Panc1 (cell line): ENCODE data around the gene NEK1.

Experiments
- SIN3A ChIP-seq: IDR thresholded peaks from 2 replicates; pipeline ENCODE4 v1.6.1; 2012; ENCODE audit warnings: low read depth, mild to moderate bottlenecking, low read length, moderate library complexity, borderline replicate concordance; ENCODE audit not compliant: insufficient read depth
- TF ChIP-seq, protein P1 (sequence below): fragments of 450-650 bp; IDR thresholded peaks from 2 replicates; pipeline ENCODE4 v1.5.1; 2017; ENCODE audit warnings: mild to moderate bottlenecking
- TF ChIP-seq, protein P2 (sequence below), 2 experiments: IDR thresholded peaks; 2 replicates each; pipeline ENCODE4 v1.6.1; 2011 to 2012; ENCODE audit warnings: low read depth in 2 of 2, control low read depth in 1 of 2, low read length in 1 of 2, mild to moderate bottlenecking in 1 of 2, moderate library complexity in 1 of 2; ENCODE audit not compliant: insufficient read depth in 1 of 2

DNA sequence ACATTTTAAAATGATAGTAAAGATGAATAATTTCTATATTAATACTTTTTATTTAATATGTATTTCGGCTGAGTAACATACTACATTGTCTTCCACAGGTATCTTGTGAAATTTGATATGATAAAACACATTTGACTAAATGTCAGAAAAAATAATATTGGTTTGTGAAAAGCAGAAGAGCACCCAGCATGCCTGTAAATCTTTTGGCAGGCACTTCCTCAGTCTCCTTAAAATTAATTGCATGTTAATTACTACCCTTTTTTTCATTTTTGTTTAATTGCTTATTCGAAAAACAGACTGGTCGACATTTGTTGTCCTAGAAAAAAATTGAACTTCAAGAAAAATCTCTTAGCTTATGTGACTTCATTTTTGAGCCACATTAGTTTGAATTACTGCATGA is 48.5 kb upstream of the NEK1 start:
- TF ChIP-seq, protein P1, sequence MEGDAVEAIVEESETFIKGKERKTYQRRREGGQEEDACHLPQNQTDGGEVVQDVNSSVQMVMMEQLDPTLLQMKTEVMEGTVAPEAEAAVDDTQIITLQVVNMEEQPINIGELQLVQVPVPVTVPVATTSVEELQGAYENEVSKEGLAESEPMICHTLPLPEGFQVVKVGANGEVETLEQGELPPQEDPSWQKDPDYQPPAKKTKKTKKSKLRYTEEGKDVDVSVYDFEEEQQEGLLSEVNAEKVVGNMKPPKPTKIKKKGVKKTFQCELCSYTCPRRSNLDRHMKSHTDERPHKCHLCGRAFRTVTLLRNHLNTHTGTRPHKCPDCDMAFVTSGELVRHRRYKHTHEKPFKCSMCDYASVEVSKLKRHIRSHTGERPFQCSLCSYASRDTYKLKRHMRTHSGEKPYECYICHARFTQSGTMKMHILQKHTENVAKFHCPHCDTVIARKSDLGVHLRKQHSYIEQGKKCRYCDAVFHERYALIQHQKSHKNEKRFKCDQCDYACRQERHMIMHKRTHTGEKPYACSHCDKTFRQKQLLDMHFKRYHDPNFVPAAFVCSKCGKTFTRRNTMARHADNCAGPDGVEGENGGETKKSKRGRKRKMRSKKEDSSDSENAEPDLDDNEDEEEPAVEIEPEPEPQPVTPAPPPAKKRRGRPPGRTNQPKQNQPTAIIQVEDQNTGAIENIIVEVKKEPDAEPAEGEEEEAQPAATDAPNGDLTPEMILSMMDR = no peak
- no peak for TF ChIP-seq SIN3A
- TF ChIP-seq, protein P2, sequence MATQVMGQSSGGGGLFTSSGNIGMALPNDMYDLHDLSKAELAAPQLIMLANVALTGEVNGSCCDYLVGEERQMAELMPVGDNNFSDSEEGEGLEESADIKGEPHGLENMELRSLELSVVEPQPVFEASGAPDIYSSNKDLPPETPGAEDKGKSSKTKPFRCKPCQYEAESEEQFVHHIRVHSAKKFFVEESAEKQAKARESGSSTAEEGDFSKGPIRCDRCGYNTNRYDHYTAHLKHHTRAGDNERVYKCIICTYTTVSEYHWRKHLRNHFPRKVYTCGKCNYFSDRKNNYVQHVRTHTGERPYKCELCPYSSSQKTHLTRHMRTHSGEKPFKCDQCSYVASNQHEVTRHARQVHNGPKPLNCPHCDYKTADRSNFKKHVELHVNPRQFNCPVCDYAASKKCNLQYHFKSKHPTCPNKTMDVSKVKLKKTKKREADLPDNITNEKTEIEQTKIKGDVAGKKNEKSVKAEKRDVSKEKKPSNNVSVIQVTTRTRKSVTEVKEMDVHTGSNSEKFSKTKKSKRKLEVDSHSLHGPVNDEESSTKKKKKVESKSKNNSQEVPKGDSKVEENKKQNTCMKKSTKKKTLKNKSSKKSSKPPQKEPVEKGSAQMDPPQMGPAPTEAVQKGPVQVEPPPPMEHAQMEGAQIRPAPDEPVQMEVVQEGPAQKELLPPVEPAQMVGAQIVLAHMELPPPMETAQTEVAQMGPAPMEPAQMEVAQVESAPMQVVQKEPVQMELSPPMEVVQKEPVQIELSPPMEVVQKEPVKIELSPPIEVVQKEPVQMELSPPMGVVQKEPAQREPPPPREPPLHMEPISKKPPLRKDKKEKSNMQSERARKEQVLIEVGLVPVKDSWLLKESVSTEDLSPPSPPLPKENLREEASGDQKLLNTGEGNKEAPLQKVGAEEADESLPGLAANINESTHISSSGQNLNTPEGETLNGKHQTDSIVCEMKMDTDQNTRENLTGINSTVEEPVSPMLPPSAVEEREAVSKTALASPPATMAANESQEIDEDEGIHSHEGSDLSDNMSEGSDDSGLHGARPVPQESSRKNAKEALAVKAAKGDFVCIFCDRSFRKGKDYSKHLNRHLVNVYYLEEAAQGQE (IDR thresholded peaks at IDR 0.05; ENCODE audit: insufficient read depth in 1 of 2, low read depth in 2 of 2, low read length in 1 of 2) = no peak
